G401.6 (cell line): ENCODE results near the gene THAP11.
A peak's percentile ranks its signal among the peaks of the same experiment; 100 is the strongest.
"Not testable (repeated sequence)": the region's sequence is repeated elsewhere in the genome, so short reads cannot be mapped to it uniquely, and the experiment has no call there.

ENCODE experiments used
- FAIRE-seq: peaks from 2 replicates; lab custom pipeline; 2012; peaks lifted over from hg19 to GRCh38; lab: Jason Lieb, UNC

Gene THAP11

DNA sequence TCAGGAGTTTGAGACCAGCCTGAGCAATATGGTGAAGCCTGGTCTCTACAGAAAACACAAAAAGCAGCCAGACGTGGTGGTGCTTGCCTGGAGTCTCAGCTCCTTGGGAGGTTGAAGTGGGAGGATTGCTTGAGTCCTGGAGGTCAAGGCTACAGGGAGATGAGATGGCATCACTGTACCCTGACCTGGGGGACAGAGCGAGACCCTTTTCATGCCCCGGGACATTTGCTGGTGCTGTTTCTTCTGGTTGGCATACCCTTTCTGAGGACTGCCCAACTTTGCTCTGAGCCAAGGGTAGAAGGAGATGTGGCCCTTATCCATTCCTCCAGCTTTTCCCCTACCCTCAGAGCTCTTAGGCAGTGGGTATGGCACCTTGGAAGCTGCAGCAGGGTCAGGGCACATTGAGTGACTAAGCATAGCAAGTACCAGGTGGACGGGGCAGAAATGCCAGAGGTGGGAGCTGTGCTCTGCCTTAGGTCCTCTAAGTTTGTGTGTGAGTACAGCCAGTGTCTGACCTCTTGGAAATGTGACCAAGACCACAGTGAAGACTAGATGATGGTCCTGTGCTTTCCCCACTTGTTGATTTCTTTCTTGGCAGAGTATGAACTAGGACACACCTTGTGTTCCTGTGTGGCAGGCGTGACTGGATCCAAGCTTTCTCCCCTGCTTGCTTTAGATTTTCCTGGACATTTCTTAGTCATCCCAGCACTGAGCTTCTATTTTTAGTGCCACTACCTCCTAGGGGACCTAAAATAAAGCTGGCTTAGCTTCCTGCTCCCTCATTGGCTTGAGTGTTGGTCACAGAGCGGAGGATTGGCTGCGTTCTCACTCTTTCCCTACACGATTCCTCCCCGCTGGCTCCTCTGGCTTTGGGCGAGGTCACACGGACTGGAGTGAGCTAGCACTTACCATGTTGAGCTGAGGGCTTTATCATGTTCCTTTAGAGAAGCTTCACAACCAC is 20.8 kb downstream of the THAP11 start:
- no peak for FAIRE-seq

DNA sequence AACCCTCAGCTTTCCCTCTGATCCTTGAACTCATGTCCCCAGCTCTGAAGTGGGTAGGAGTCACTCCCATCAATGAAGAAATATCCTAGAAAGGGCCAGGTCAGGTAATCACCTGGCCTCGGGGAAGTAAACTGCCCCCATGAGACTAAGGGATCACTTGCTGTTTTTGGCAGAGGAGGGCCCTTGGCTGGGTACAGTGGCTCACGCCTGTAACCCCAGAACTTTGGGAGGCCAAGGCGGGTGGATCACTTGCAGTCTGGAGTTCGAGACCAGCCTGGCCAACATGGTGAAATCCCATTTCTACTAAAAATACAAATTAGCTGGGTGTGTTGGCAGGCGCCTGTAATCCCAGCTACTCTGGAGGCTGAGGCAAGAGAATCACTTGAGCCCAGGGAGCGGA is 21.9 kb downstream of the THAP11 start:
- FAIRE-seq, result not testable (repeated sequence)

DNA sequence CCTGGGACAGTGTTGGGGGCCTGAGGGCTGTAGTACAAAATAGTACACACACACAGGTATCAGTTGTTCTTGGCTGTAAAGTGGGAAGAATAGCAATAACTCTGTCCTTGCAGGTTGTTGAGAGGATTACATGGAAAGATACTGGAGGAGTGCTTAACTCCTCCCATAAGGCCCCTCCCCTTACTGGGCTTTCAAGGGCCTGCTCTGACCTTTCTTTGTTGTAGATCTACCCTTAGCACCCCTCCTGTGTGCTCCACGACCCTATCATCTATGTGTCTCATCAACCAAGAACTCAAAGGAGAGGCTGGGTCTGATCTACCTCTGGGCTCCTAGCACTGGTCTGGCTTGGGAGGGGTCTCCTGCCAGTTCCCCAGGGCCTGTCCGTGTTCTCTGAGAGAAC is 22.5 kb downstream of the THAP11 start:
- FAIRE-seq, result no peak

DNA sequence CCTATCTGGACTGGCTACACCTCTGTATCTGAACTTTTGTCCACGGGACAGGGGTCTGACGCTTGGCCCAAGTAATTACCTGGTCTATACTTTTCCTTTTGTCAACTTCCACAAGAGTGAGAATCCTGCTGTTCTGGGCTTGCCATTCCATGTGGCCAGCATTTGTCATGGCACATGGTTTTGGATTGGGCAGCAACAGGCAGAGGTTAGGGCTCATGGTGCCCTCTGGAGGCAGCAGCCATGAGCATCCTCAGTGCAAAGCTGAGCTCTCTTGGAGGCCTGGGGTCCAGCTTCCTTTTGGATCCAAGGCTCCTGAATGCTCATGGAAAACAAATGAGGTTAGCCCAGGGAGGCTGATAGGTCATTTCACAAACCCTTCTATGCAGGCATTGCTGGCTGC is 23.2 kb downstream of the THAP11 start:
- FAIRE-seq, result no peak

DNA sequence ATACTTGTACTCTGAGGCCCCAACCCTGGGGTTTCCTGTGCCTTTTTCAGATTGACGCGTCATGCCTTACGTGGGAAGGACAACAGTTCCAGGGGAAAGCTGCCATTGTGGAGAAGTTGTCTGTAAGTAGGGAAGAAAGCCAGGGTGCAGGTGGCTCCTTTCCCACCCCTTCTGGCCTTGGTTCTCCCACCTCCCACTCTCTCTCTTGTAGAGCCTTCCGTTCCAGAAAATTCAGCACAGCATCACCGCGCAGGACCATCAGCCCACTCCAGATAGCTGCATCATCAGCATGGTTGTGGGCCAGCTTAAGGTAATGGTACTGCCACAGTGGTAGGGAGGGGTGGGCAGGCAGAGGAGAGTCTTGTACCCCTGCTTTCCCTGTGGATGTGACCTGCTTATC is 26.2 kb downstream of the THAP11 start:
- no peak for FAIRE-seq

DNA sequence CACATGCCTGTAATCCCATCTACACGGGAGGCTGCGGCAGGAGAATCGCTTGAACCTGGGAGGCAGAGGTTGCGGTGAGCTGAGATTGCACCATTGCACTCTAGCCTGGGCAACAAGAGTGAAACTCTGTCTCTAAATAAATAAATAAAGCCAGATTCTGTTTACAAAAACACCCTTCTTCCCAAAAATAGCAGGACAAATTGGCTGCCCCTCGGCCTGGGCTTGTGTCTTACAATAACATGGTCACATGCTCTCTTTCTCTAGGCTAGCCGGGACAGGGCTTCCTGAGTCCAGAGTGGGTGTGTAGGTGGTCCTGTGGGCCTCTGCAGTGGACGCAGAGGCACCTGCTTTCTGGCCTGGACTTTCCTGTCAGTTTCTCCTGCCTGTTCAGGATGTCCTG is 27.5 kb downstream of the THAP11 start:
- FAIRE-seq, result no peak

DNA sequence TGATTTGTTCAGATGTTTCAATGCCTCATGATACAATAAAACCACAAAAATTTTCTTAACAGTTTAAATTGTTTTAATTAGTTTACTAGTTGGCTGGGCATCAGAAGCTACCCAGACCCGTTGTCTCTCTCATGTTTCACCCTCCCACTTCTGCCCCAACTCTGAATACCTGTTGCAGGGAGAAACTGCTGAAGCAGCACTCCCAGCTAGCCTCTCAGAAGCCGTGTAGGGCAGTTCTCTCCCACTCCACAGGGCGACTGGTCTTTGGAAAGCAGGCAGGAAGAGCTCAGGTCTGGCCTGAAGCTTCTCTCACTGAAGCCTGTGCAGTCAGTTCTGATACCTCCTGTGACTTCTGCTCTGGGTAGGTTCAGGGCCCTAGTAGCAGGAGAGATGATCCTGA is 29.1 kb downstream of the THAP11 start:
- peak; percentile 25 for FAIRE-seq

DNA sequence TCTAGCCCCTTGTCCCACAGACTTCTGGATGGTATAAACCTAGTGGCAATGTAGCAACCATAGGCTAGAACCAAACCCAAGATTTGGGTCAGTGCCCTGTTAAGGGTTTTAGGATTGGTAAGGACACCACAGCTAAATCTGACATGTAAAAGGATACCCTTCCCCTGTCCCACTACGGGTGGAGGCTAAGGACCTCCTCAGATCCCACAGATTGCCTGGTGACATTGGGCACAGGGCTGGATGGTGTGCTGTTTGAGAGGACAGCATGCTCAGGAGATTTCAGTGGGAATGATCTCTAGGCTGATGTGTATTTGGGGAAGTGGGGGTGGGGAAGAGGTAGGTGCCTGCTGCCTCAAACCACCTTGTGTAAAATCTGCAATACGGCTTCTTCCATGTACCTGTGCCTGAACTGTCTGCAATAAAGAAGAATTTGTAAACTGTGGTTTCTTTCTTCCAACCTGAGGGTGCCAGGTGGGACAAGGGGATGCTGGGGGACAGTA is 30.1 kb downstream of the THAP11 start:
- no peak for FAIRE-seq

DNA sequence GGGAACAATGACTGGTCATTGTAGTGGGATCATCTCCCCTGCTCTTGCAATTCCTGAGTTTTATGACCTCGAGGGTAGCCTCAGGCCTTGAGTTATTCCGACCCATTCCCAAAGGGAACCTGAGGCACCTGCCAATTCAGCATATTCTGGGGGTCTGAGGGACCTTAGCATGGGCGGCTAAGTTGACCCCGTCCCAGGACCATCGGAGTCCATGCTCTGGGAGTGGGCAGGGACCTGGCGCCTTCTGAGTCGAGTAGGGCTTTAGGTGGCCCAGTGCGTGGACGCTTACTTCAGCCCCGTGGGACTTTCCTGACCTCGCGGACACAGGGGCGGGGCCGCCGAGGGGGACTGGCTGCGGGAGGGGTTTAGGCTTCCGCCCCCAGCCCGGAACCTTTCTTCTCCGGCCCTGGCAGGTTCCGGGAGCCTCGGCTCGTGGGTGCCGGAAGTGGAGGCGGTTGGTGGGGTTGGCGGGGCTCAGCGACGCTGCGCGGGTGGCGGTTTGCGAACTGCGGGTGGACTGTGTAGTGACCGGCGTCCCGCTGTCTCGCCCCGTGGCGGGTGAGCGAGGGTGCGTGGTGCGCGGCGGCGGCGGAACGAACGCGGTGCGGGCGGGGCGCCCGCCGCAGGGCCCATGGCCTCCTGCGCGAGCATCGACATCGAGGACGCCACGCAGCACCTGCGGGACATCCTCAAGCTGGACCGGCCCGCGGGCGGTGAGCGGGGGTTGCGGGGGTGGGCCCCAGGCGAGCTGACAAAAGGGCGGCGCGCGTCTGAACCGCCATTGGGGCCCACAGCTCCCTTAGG is 30.7 kb downstream of the THAP11 start, which contains the start of gene EDC4:
EDC4 (plus strand) TSS at position 422 of the 804 bp plus-strand sequence; CDS start at position 632, 210 bp downstream.
- FAIRE-seq, result no peak

DNA sequence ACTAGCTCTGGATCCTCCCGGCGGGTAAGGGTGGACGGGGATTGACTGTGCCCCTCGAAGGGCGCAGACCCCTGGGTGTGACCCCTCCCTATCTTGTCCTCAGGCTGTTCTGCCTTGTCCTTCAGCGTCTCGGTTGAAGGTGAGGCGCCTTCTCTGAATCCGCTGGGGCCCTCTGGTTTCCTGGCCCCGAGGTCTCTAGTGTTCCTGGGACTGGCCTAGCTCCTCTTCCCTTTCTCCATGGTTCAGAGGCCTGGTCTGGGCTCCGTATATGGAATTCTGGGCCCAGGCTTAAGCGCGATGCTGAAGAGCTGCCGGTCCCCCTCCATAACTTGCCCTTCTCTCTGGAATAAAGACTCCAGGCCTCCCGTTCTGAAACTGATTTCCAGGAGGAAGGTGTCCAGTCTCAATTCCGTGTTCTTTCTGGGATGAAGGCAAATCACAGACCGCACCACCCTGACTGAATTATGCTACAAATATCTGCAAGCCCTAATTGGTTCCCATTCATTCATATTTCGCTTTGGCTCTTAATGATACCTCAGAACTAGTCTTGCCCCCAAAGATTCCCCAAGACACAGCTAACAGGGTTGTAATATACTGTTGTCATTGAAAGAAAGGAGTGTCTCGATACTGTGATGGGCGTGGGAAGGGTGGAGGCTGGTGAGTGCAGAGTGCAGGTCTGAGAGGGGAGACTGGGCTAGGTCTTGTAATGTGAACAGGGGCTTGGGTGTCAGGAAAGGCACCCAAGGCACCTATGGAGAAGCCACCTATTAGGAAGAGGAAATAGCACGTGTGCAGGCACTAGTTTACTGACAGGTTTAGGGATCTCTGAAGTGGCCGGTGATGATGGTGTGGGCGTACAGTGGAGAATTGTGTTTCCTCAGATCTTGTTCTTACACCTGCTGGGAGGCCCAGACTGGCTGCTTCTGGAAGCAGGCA is 31.6 kb downstream of the THAP11 start:
- FAIRE-seq, result no peak

DNA sequence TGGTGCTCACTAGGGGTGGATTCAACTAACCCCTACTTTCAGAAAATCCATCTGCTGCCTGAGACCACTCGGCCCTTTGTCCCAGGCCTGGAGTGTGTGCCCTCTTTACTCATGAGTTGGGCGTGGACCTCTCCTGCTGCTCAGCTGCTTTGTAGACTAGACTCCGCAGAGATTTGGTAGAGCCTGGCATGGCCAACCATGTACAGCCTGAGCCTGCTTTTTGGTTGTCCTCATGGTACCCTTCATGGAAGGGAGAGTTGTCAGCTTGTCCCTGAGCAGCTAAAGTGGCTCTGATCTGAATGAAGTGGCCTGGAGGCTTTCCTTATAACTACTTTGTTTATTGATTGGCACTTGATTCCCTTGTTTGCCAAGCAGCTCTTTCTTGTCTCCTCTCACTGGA is 32.3 kb downstream of the THAP11 start:
- FAIRE-seq, result no peak

DNA sequence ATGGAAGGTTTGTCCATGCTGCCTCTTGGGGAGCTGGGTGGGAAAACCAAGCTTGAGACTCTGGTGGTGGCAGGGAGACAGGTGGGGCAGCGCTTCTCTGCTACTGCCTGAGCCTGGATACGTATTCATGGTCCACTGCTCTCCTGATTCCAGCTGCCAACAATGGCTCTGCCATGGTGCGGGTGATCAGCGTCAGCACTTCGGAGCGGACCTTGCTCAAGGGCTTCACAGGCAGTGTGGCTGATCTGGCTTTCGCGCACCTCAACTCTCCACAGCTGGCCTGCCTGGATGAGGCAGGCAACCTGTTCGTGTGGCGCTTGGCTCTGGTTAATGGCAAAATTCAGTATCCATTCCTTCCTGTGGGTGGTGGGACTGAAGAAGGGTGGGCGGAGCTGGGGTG is 34.9 kb downstream of the THAP11 start:
- FAIRE-seq, result no peak

DNA sequence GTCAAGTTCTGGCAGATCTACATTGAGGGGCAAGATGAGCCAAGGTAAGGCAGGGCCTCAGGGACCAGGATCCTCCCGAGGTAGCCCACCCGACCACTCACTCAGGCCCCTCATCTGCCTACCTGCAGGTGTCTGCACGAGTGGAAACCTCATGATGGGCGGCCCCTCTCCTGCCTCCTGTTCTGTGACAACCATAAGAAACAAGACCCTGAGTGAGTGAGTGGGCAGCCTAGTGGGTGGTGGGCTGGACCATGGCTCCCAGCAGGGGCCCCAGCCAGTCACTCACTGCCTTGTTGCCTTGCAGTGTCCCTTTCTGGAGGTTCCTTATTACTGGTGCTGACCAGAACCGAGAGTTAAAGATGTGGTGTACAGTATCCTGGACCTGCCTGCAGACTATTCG is 36.1 kb downstream of the THAP11 start:
- FAIRE-seq, result no peak

DNA sequence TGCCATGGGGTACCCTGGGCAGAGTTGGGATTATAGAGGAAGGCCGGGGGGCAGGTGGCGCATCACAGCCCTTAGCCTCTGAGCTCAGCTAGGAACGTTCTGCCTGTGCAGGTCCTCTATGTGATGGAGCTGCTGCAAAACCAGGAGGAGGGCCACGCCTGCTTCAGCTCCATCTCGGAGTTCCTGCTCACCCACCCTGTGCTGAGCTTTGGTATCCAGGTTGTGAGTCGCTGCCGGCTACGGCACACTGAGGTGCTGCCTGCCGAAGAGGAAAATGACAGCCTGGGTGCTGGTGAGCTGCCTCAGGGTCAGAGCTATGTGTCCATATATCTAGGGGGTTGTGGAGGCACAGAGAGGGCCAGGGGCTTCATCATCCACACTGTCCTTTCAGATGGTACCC is 36.7 kb downstream of the THAP11 start:
- no peak for FAIRE-seq

DNA sequence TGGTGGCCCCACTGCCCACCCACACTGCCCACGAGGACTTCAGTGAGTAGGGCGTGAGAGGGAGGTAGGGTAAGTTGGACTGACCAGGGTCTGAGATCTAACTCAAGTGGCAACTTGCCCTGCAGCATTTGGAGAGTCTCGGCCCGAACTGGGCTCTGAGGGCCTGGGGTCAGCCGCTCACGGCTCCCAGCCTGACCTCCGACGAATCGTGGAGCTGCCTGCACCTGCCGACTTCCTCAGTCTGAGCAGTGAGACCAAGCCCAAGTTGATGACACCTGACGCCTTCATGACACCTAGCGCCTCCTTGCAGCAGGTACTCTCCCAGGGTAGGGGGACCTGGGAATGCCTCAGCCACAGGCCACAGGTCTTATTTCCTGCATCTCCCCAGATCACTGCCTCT is 37.3 kb downstream of the THAP11 start:
- no peak for FAIRE-seq

DNA sequence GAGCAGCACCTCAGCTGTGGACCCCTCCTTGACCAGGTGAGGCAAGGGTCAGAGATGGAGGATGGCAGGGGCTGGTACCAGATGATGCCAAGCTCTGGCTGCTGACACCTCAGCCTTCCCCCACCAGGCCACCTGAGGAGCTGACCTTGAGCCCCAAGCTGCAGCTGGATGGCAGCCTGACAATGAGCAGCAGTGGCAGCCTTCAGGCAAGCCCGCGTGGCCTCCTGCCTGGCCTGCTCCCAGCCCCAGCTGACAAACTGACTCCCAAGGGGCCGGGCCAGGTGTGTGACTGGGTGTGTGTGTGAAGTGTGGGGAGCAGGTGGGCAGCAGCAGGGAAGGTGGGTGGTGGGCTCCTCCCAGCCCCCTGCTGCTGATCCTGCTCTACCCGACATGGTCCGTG is 37.8 kb downstream of the THAP11 start:
- no peak for FAIRE-seq

DNA sequence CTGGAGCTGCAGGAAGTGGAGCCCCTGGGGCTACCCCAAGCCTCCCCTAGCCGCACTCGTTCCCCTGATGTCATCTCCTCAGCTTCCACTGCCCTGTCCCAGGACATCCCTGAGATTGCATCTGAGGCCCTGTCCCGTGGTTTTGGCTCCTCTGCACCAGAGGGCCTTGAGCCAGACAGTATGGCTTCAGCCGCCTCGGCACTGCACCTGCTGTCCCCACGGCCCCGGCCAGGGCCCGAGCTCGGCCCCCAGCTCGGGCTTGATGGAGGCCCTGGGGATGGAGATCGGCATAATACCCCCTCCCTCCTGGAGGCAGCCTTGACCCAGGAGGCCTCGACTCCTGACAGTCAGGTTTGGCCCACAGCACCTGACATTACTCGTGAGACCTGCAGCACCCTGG is 38.5 kb downstream of the THAP11 start:
- FAIRE-seq, result no peak

DNA sequence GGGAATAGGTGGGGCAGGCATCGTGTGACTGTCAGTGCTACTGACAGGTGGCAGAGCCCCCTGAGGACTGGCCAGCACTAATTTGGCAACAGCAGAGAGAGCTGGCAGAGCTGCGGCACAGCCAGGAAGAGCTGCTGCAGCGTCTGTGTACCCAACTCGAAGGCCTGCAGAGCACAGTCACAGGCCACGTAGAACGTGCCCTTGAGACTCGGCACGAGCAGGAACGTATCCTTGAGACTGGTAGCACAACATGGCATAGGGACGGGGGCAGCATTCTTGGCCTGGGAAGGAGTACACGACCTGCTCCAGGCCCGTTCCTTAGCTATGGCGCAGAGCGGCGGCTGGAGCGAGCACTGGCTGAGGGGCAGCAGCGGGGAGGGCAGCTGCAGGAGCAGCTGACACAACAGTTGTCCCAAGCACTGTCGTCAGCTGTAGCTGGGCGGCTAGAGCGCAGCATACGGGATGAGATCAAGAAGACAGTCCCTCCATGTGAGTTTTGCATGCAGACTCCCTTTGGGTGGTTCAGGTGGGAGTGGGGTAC is 39.6 kb downstream of the THAP11 start:
- no peak for FAIRE-seq

DNA sequence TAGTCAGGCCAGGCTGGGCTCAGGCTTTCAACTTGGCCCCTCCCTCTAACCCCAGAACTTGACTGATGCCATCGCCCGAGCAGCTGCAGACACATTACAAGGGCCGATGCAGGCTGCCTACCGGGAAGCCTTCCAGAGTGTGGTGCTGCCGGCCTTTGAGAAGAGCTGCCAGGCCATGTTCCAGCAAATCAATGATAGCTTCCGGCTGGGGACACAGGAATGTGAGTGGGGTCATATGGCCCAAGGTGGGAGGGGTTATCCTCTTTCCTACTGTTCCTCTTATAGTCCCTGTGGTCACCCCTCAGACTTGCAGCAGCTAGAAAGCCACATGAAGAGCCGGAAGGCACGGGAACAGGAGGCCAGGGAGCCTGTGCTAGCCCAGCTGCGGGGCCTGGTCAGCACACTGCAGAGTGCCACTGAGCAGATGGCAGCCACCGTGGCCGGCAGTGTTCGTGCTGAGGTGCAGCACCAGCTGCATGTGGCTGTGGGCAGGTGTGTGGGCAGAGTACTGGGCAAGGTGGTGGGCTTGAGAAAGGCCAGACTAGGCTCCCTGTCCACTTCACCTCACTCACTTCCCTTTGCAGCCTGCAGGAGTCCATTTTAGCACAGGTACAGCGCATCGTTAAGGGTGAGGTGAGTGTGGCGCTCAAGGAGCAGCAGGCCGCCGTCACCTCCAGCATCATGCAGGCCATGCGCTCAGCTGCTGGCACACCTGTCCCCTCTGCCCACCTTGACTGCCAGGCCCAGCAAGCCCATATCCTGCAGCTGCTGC is 40.4 kb downstream of the THAP11 start:
- FAIRE-seq, result no peak

DNA sequence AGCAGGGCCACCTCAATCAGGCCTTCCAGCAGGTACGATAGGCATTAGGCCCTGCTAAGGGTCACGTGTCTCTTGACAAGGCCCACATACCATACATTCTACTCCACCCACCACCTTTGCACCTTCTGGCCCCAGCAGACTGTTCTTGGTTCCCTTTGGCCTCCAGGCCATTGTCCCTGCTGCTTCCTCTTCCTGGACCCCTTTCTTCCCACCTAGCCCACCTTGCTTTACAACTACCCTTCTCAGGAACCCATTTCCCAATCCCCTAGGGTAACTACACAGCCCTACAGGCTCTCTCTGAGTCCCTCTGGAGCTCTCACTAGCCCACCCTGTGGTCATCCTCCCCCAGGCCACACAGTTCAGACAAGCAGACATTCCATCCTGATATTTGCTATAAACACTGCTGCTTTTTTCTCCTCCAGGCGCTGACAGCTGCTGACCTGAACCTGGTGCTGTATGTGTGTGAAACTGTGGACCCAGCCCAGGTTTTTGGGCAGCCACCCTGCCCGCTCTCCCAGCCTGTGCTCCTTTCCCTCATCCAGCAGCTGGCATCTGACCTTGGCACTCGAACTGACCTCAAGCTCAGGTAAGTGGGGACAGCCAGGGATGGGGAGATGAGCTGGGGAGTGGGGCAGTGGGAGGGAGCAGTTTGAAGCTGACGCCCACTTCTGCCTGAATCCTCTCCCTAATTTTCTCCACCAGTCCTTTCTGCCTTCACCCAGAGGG is 41.2 kb downstream of the THAP11 start:
- no peak for FAIRE-seq
